GM12801 (cell line): ENCODE data around the gene RAB7B.

Source experiments
- CTCF ChIP-seq: IDR thresholded peaks from one replicate; pipeline ENCODE4 v1.5.1; 2011; ENCODE audit warnings: control low read depth; ENCODE audit not compliant: insufficient read length; ENCODE audit errors: extremely low read depth

Gene RAB7B

DNA sequence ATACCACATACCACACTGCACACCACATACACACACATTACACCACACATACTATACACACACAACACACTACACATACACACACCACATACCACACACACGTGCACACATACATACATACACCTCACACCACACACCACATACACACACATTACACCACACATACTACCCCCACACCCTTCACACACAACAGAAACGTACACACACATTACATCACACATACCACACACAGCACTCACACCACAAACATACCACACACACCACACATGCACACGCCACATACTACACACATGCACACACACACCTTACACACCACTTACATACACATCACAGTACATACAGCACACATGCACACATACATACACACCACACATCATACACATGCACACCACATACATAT lies 28.5 kb downstream of the RAB7B start:
- TF ChIP-seq CTCF, result no peak

GRCh38 chr1:205973377-205974232 lies 29.6 kb downstream of the RAB7B start:
- no peak for TF ChIP-seq CTCF

DNA sequence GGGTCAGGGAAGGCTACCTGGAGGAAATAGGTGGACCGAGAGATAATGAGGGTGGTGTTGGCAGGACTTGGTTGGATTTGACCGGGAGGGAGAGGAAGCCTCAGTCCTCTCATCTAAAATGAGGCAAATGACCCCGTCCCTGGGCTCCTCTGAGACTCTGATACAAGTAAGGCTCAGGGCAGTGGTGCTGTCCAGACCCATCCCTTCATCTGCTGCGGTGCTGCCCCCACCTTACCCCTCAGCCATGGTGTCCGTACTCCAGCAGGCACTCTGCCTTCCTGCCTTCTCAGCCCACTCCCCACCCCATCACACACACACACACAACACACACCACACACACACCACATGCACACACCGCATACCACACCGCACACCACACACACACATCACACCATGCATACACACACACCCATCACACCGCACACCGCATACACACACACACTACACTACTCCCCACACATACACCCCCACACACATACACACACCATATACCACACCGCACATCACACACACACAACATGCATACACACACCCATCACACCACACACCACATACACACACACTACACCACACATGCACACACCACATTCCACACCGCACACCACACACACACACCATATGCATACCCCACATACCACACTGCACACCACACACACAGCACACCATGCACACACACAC lies 30.6 kb downstream of the RAB7B start:
- no peak for TF ChIP-seq CTCF

GRCh38 chr1:205972081-205972480 lies 31.1 kb downstream of the RAB7B start:
- TF ChIP-seq CTCF, result no peak

GRCh38 chr1:205971082-205971481 lies 32.1 kb downstream of the RAB7B start:
- no peak for TF ChIP-seq CTCF

DNA sequence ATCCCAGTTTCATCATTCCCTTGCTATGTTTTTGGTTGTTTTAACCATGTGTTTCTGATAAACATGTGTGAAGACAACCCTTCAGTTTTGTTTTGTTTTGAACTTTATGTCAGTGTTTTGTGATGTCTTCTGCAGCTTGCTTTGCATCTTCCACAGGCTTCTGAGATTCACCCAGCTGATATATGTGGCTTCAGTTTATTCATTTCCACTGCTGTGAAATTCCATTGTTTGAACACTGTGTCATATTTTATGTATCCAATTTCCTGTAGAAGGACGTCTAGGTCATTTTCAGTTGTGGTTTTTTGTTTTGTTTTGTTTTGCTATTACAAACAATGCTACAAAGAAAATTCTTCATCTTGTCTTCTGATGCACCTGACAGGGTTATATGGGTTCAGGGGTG lies 32.7 kb downstream of the RAB7B start:
- TF ChIP-seq CTCF, result no peak

GRCh38 chr1:205969229-205969628 lies 34.0 kb downstream of the RAB7B start:
- TF ChIP-seq CTCF, result no peak
